Gastrocnemius medialis (tissue), 4 donors: ENCODE results near the gene BCL7B.

Experiments used
- POLR2A ChIP-seq, 2 donors: fragments of 450-650 bp; IDR thresholded peaks; one replicate each; pipeline ENCODE4 v1.6.1; 2017; ENCODE audit warnings: antibody characterized with exemption in 2 of 2, mild to moderate bottlenecking in 2 of 2, moderate library complexity in 2 of 2
- TF ChIP-seq, protein P1 (sequence below), 5 experiments: fragments of 450-650 bp in 3 of 5; fragments of 200-600 bp in 2 of 5; sonication (generic) in 2 of 5; IDR thresholded peaks in 4 of 5; conservative IDR thresholded peaks in 1 of 5; 1 replicate in 4 of 5; 2 replicates in 1 of 5; pipeline ENCODE4 v1.5.1; 2016 to 2019; ENCODE audit warnings: antibody characterized with exemption in 5 of 5, mild to moderate bottlenecking in 3 of 5, moderate library complexity in 3 of 5

DNA sequence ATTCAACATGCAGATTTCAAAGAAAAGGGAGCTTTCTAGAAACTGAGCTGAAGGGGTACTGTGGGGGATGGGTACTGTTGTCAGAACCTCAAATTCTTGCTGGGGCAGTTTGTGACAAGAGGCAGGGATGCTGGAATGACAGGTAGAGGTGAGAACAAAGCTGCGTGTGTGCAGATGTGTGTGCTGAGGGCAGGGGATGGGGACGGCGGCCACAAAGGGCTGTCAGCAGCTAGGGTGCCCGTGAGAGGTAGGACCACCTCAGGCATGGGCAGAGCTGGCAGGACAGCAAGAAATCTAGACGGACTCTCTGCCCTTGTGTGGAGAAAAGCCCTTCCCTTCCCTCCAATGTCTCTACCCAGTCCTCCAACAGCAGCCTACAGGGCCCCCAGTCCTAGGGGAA lies 21.0 kb downstream of the BCL7B start:
- TF ChIP-seq, protein P1, sequence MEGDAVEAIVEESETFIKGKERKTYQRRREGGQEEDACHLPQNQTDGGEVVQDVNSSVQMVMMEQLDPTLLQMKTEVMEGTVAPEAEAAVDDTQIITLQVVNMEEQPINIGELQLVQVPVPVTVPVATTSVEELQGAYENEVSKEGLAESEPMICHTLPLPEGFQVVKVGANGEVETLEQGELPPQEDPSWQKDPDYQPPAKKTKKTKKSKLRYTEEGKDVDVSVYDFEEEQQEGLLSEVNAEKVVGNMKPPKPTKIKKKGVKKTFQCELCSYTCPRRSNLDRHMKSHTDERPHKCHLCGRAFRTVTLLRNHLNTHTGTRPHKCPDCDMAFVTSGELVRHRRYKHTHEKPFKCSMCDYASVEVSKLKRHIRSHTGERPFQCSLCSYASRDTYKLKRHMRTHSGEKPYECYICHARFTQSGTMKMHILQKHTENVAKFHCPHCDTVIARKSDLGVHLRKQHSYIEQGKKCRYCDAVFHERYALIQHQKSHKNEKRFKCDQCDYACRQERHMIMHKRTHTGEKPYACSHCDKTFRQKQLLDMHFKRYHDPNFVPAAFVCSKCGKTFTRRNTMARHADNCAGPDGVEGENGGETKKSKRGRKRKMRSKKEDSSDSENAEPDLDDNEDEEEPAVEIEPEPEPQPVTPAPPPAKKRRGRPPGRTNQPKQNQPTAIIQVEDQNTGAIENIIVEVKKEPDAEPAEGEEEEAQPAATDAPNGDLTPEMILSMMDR (IDR thresholded peaks at IDR 0.05 in 4 of 5, conservative IDR thresholded peaks at IDR 0.05 in 1 of 5) = no peak
- no peak for TF ChIP-seq POLR2A (IDR thresholded peaks at IDR 0.05)
